ENCODE data around the gene PPP1R14C. TPM values are rescaled to one million over a fixed set of nuclear protein-coding genes. Genes with fewer than 3 reads are reported as not detected.

The PPP1R14C gene
- total RNA-seq, 4 donors from 2014 or later: 0.34 TPM; not detected in 3

GRCh38 chr6:150237626-150238025 is 94.8 kb downstream of the PPP1R14C start:
- no peak for TF ChIP-seq CTCF (IDR thresholded peaks at IDR 0.05; ENCODE audit: low read depth)

GRCh38 chr6:150238336-150238741 is 95.5 kb downstream of the PPP1R14C start:
- TF ChIP-seq CTCF (IDR thresholded peaks at IDR 0.05; ENCODE audit: low read depth): no peak

- TF ChIP-seq CTCF (IDR thresholded peaks at IDR 0.05; ENCODE audit: low read depth): no peak
Measured at GRCh38 chr6:150238846-150239407, 96.1 kb downstream of the PPP1R14C start.

GRCh38 chr6:150243620-150244314 is 100.9 kb downstream of the PPP1R14C start:
- no peak for TF ChIP-seq CTCF (IDR thresholded peaks at IDR 0.05; ENCODE audit: low read depth)

GRCh38 chr6:150245148-150245935 is 102.5 kb downstream of the PPP1R14C start:
- TF ChIP-seq CTCF (IDR thresholded peaks at IDR 0.05; ENCODE audit: low read depth): no peak

- TF ChIP-seq CTCF (IDR thresholded peaks at IDR 0.05; ENCODE audit: low read depth): no peak
Measured at GRCh38 chr6:150247803-150248202, 105.0 kb downstream of the PPP1R14C start.

- TF ChIP-seq CTCF (IDR thresholded peaks at IDR 0.05; ENCODE audit: low read depth): no peak
Measured at GRCh38 chr6:150248300-150248699, 105.5 kb downstream of the PPP1R14C start.
